HepG2 (cell line): Measurements from ENCODE around the gene COPS4. TPM values are rescaled to one million over a fixed set of nuclear protein-coding genes. Genes with fewer than 3 reads are reported as not detected.

Experiments
- ATAC-seq: fragments of 200-7000 bp; cut with Tn5 transposase; 3 replicates; pipeline ENCODE4 v1.9.1; 2020; ENCODE audit warnings: mild to moderate bottlenecking, moderate library complexity
- BruUV-seq: library from RNA; stranded (reverse); fragments of 400-500 nt; replicated peaks from 2 replicates; lab custom pipeline; 2021; lab: Mats Ljungman, UMichigan
- CTCF ChIA-PET: fragments of 300-600 bp; formaldehyde crosslinking; extraction: SDS; loops from one replicate; lab custom pipeline; 2021; ENCODE audit warnings: low total read pairs, inconsistent platforms, low intra/inter-chr PET ratio; lab: Yijun Ruan, JAX
- POLR2A ChIA-PET: fragments of 350-600 bp; sonication (Branson Sonifier 250); formaldehyde crosslinking; loops from one replicate; lab custom pipeline; 2020; ENCODE audit warnings: antibody characterized with exemption, inconsistent platforms; lab: Yijun Ruan, JAX
- DNase-seq: peaks from one replicate; pipeline ENCODE4 v3.0.0-alpha.2; 2015; ENCODE audit warnings: low spot score
- FAIRE-seq: peaks from 3 replicates; lab custom pipeline; 2011; peaks lifted over from hg19 to GRCh38; lab: Jason Lieb, UNC
- H2AFZ ChIP-seq: one replicate; pipeline ENCODE4 v1.6.1; 2011; ENCODE audit warnings: low read length, inconsistent platforms
- H3K27ac ChIP-seq: fragments of 300-600 bp; 3 replicates; pipeline ENCODE4 v1.8.0; 2011; ENCODE audit warnings: mixed run types, mild to moderate bottlenecking, mixed read lengths, low read length, inconsistent platforms; ENCODE audit not compliant: insufficient read depth; ENCODE audit errors: extremely low read length
- H3K27me3 ChIP-seq, 2 experiments: fragments of 200-600 bp in 1 of 2; 2 replicates in 1 of 2; 3 replicates in 1 of 2; pipeline versions ENCODE4 v1.6.0 to v1.8.0; 2011; ENCODE audit warnings: low read length in 2 of 2, mild to moderate bottlenecking in 2 of 2, moderate library complexity in 2 of 2, inconsistent platforms in 1 of 2; ENCODE audit not compliant: insufficient read depth in 2 of 2, control insufficient read depth in 1 of 2
- H3K36me3 ChIP-seq, 2 experiments: fragments of 200-600 bp in 1 of 2; replicated peaks in 1 of 2; 2 replicates in 1 of 2; 3 replicates in 1 of 2; pipeline versions ENCODE4 v1.5.1 to v1.8.0; 2011; ENCODE audit warnings: low read length in 2 of 2, inconsistent platforms in 1 of 2; ENCODE audit not compliant: insufficient read depth in 2 of 2, control insufficient read depth in 1 of 2
- H3K4me1 ChIP-seq: 2 replicates; pipeline ENCODE4 v1.5.1; 2012; ENCODE audit warnings: low read length, inconsistent platforms; ENCODE audit not compliant: insufficient read depth
- H3K4me2 ChIP-seq: 2 replicates; pipeline ENCODE4 v1.6.0; 2011; ENCODE audit warnings: low read depth, low read length, inconsistent platforms
- H3K4me3 ChIP-seq, 3 experiments: fragments of 200-600 bp in 1 of 3; sonication (generic), shearing (Covaris generic) in 1 of 3; replicated peaks in 1 of 3; 2 replicates each; pipeline ENCODE4 v1.5.1; 2011 to 2016; ENCODE audit warnings: low read length in 3 of 3, inconsistent platforms in 2 of 3, low read depth in 2 of 3, mild to moderate bottlenecking in 2 of 3, control low read depth in 1 of 3, mixed read lengths in 1 of 3; ENCODE audit not compliant: insufficient read depth in 1 of 3
- H3K79me2 ChIP-seq: one replicate; pipeline ENCODE4 v1.6.1; 2011; ENCODE audit warnings: low read length, inconsistent platforms; ENCODE audit not compliant: insufficient read depth
- H3K9ac ChIP-seq: 2 replicates; pipeline ENCODE4 v1.6.0; 2011; ENCODE audit warnings: mild to moderate bottlenecking, low read depth, low read length, inconsistent platforms; ENCODE audit not compliant: insufficient read depth
- H3K9me3 ChIP-seq: 2 replicates; pipeline ENCODE4 v1.5.1; 2012; ENCODE audit warnings: mild to moderate bottlenecking, low read length
- H4K20me1 ChIP-seq: 2 replicates; pipeline ENCODE4 v1.6.0; 2011; ENCODE audit warnings: inconsistent platforms, mild to moderate bottlenecking, low read length, moderate library complexity; ENCODE audit not compliant: insufficient read depth
- BRD4 ChIP-seq: sonication (generic); formaldehyde crosslinking; IDR thresholded peaks from 2 replicates; pipeline ENCODE4 v1.4.0; 2020; ENCODE audit warnings: missing genetic modification reagents
- GATAD1 ChIP-seq: IDR thresholded peaks from 2 replicates; pipeline ENCODE4 v1.6.1; 2016; ENCODE audit warnings: missing genetic modification reagents, missing compliant biosample characterization
- HDAC2 ChIP-seq: sonication (generic); formaldehyde crosslinking; IDR thresholded peaks from 2 replicates; pipeline ENCODE4 v1.4.0; 2020; ENCODE audit warnings: missing genetic modification reagents
- MEIS2 ChIP-seq: sonication (generic); formaldehyde crosslinking; IDR thresholded peaks from 2 replicates; pipeline ENCODE4 v1.9.0; 2021; ENCODE audit warnings: mild to moderate bottlenecking, missing genetic modification reagents
- NR3C1 ChIP-seq: sonication (generic); formaldehyde crosslinking; IDR thresholded peaks from 2 replicates; pipeline ENCODE4 v1.4.0; 2020; ENCODE audit warnings: missing genetic modification reagents
- SALL1 ChIP-seq: sonication (generic); formaldehyde crosslinking; IDR thresholded peaks from 2 replicates; pipeline ENCODE4 v1.8.0; 2022; ENCODE audit warnings: mild to moderate bottlenecking, missing genetic modification reagents
- SIX4 ChIP-seq: sonication (generic); formaldehyde crosslinking; IDR thresholded peaks from 2 replicates; pipeline ENCODE4 v1.4.0; 2020; ENCODE audit warnings: missing genetic modification reagents
- SRSF1 ChIP-seq: fragments of 200-400 bp; formaldehyde crosslinking; optimal IDR thresholded peaks from 2 replicates; pipeline ENCODE3; 2017; ENCODE audit warnings: mild to moderate bottlenecking, low read depth, low read length, moderate library complexity
- TGIF2 ChIP-seq: IDR thresholded peaks from 2 replicates; pipeline ENCODE4 v1.6.1; 2016; ENCODE audit warnings: control low read depth, missing compliant biosample characterization
- ZNF121 ChIP-seq: sonication (generic); formaldehyde crosslinking; IDR thresholded peaks from 2 replicates; pipeline ENCODE4 v1.5.0; 2020; ENCODE audit warnings: mild to moderate bottlenecking, missing genetic modification reagents
- ZNF24 ChIP-seq: fragments of 450-650 bp; IDR thresholded peaks from 2 replicates; pipeline ENCODE4 v1.6.1; 2017; ENCODE audit warnings: antibody characterized with exemption, mild to moderate bottlenecking
- ZNF782 ChIP-seq: sonication (generic); formaldehyde crosslinking; IDR thresholded peaks from 2 replicates; pipeline ENCODE4 v1.4.0; 2020; ENCODE audit warnings: missing genetic modification reagents, mild to moderate bottlenecking, borderline replicate concordance
- WGBS: methylation state at CpG from one replicate; pipeline ENCODE4 v1.1.6; 2017; ENCODE audit warnings: low lambda C conversion rate; 5-methylcytosine and 5-hydroxymethylcytosine counted together
- in situ Hi-C: cut with HindIII; loops from 2 replicates; pipeline ENCODE4 v1.10.0; 2017; ENCODE audit warnings: low pct_unique_long_range_greater_than_20kb; ENCODE audit not compliant: extremely low pct_ligation_motif_present
- intact Hi-C: fragments of 100-400 bp; cut with micrococcal nuclease; formaldehyde crosslinking; loops from one replicate; pipeline ENCODE4 v1.10.0; 2022; ENCODE audit not compliant: unreplicated experiment
- polyA plus RNA-seq, 8 experiments: library from polyadenylated mRNA; depleted of rRNA in 3 of 8; stranded (reverse) in 7 of 8; unstranded in 1 of 8; fragments of >200 nt; fragmentation: Illumina TruSeq in 4 of 8; extraction: Trizol in 4 of 8; gene quantifications; 2 replicates each; pipeline versions ENCODE4 v1.2.1 to v1.2.3, GENCODE V29; 2011 to 2016; ENCODE audit warnings: low read depth in 4 of 8, missing spikeins in 1 of 8, mixed read lengths in 1 of 8; ENCODE audit not compliant: insufficient read depth in 1 of 8
- total RNA-seq, 5 experiments: library from RNA; depleted of rRNA; stranded (reverse); fragments of >200 nt; fragmentation: Illumina TruSeq; extraction: Trizol; gene quantifications; 2 replicates each; pipeline ENCODE4 v1.2.3, GENCODE V29; 2016; ENCODE audit warnings: low read depth in 1 of 5
- TF ChIP-seq, protein P1 (sequence below): sonication (generic); formaldehyde crosslinking; conservative IDR thresholded peaks from 2 replicates; pipeline ENCODE4 v1.8.0; 2022; ENCODE audit warnings: low read depth, missing genetic modification reagents
- TF ChIP-seq, protein P2 (sequence below): sonication (generic); formaldehyde crosslinking; IDR thresholded peaks from 2 replicates; pipeline ENCODE4 v1.4.0; 2020; ENCODE audit warnings: missing genetic modification reagents, low read depth, mild to moderate bottlenecking, borderline replicate concordance
- TF ChIP-seq, protein P3 (sequence below): sonication (generic); formaldehyde crosslinking; IDR thresholded peaks from 2 replicates; pipeline ENCODE4 v1.8.0; 2022; ENCODE audit warnings: mild to moderate bottlenecking, missing genetic modification reagents

COPS4 gene
- total and polyA plus RNA-seq, 2 of the 13 experiments (the other 11 are each of a cell fraction or from before 2014, with no cell fraction given): 28.8 to 52.5 TPM

DNA sequence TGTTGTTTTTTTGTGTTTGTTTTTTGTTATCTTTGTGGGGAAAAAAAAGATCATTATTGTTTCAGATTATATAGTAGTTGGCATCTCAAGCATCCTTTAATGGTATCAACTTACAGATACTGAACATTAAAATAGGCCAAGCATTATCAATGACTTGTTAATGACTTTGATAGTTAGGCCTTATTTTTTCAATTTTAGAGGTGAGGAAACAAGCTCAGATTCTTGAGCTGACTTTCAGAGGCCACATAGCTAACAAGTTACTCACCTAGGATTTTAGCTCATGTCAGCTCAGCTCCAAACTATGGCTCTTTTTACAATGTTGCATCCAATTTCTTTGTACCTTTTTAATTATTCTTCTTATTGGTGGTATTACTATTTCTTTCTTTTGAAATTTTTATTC, 80.0 kb downstream of the COPS4 start:
- intact Hi-C loops: loop anchor here (2.0 kb wide), 1 partner anchor 138 kb away; no protein-coding TSS in a partner anchor
- Histone ChIP-seq H3K36me3 (no peaks in the 10 kb centered on the region; a peak in 1 of 5 replicates), H4K20me1 (peaks cover 3% of the 10 kb centered on the region; the same call in 1 of the 2 replicates), H2AFZ (peak overlapping the region; percentile 49), H3K9ac (peak overlapping the region; percentile 77; the same call in 1 of the 2 replicates), H3K4me1 (peaks cover 61% of the 10 kb centered on the region), H3K27me3 (no peaks in the 10 kb centered on the region), H3K4me2 (peak overlapping the region; percentile 78), H3K4me3 (peak overlapping the region; percentile 62 to 83 (median 72); a peak in 5 of 6 replicates), H3K9me3 (no peaks in the 10 kb centered on the region), H3K79me2 (peaks cover 44% of the 10 kb centered on the region), H3K27ac (peak overlapping the region; percentile 48)
- in situ Hi-C loops: no loop called here
- TF ChIP-seq MEIS2 (CRISPR knock-in tag): no peak
- TF ChIP-seq GATAD1 (CRISPR knock-in tag): 0 out of 2 replicates have a peak, but pooled peaks have one; percentile 1
- TF ChIP-seq ZNF782 (CRISPR knock-in tag): no peak
- FAIRE-seq (no peak), DNase-seq (no peak), ATAC-seq (peak; percentile 28; the same call in 1 of the 3 replicates)
- no TSS peak for BruUV-seq
- POLR2A ChIA-PET: interaction anchor here (0.9 kb wide), 1 partner anchor 25 kb away, joined by 3 read pairs; no protein-coding TSS in a partner anchor
- CTCF ChIA-PET: no interaction called here

DNA sequence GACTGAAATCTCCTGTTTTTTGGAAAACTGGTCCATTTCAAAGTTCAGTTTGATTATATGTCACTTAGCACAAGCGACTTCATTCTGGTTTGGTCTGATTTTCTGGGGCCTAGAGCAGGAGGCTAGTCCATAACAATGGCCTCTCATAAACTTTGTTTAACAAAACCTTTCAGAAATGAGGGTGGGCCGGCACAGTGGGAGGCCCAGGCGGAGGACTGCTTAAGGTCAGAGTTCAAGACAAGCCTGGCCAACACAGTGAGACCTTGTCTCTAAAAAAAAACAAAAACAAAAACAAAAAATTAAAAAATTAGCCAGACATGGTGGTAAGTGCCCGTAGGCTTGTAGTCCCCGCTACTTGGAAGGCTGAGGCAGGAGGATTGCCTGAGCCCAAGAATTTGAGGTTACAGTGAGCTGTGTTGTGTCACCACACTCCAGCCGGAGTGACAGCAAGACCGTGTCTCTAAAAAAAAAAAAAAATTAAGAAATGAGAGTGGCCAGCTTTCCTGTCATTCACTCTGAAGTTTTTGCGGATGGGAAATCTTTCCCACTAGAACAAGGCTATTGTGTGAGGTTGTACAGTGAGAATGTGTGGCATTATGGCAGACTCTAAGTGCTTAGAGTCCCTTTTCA, 80.8 kb downstream of the COPS4 start:
- Histone ChIP-seq H3K27me3 (no peaks in the 10 kb centered on the region), H3K4me1 (peaks cover 53% of the 10 kb centered on the region), H3K4me3 (no peak overlapping the region; a peak in 2 of 6 replicates), H3K79me2 (peaks cover 37% of the 10 kb centered on the region), H3K36me3 (no peaks in the 10 kb centered on the region), H3K4me2 (peak overlapping the region; percentile 78), H3K27ac (peak overlapping the region; percentile 48), H3K9ac (no peak overlapping the region), H2AFZ (no peak overlapping the region), H3K9me3 (no peaks in the 10 kb centered on the region), H4K20me1 (no peaks in the 10 kb centered on the region)
- WGBS: 46% methylated on average over 8 of the region's 8 CpGs
- no peak for ATAC-seq
- in situ Hi-C loops: no loop called here
- BruUV-seq: no TSS peak
- ChIA-PET POLR2A (interaction anchor here (0.9 kb wide), 1 partner anchor 24 kb away, joined by 3 read pairs; no protein-coding TSS in a partner anchor), CTCF (no interaction called here)
- intact Hi-C loops: loop anchor here (2.0 kb wide), 1 partner anchor 137 kb away; no protein-coding TSS in a partner anchor
- FAIRE-seq: no peak
- DNase-seq: no peak
- no peak for TF ChIP-seq HDAC2
- no peak for TF ChIP-seq SIX4 (CRISPR knock-in tag)
- TF ChIP-seq, protein P1, sequence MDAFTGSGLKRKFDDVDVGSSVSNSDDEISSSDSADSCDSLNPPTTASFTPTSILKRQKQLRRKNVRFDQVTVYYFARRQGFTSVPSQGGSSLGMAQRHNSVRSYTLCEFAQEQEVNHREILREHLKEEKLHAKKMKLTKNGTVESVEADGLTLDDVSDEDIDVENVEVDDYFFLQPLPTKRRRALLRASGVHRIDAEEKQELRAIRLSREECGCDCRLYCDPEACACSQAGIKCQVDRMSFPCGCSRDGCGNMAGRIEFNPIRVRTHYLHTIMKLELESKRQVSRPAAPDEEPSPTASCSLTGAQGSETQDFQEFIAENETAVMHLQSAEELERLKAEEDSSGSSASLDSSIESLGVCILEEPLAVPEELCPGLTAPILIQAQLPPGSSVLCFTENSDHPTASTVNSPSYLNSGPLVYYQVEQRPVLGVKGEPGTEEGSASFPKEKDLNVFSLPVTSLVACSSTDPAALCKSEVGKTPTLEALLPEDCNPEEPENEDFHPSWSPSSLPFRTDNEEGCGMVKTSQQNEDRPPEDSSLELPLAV (CRISPR knock-in tag): no peak
- TF ChIP-seq, protein P2, sequence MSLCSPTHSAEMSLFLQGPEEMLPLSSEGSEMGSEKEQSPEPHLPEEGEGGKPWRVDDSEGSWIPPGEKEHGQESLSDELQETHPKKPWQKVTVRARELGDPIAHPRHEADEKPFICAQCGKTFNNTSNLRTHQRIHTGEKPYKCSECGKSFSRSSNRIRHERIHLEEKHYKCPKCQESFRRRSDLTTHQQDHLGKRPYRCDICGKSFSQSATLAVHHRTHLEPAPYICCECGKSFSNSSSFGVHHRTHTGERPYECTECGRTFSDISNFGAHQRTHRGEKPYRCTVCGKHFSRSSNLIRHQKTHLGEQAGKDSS (CRISPR knock-in tag): no peak
- no peak for TF ChIP-seq SRSF1
- TF ChIP-seq ZNF24: no peak
- TF ChIP-seq SALL1 (CRISPR knock-in tag): peak; percentile 21; the same call in 1 of the 2 replicates
- TF ChIP-seq ZNF121 (CRISPR knock-in tag): peak; percentile 95
- TF ChIP-seq TGIF2 (CRISPR knock-in tag): no peak
- TF ChIP-seq, protein P3, sequence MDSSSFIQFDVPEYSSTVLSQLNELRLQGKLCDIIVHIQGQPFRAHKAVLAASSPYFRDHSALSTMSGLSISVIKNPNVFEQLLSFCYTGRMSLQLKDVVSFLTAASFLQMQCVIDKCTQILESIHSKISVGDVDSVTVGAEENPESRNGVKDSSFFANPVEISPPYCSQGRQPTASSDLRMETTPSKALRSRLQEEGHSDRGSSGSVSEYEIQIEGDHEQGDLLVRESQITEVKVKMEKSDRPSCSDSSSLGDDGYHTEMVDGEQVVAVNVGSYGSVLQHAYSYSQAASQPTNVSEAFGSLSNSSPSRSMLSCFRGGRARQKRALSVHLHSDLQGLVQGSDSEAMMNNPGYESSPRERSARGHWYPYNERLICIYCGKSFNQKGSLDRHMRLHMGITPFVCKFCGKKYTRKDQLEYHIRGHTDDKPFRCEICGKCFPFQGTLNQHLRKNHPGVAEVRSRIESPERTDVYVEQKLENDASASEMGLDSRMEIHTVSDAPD: no peak
- TF ChIP-seq BRD4 (CRISPR knock-in tag): no peak
- no peak for TF ChIP-seq NR3C1 (CRISPR knock-in tag)
